ENCODE results near the gene PAOX.
"Not testable (repeated sequence)": the region's sequence is repeated elsewhere in the genome, so short reads cannot be mapped to it uniquely, and the experiment has no call there.

PAOX gene

DNA sequence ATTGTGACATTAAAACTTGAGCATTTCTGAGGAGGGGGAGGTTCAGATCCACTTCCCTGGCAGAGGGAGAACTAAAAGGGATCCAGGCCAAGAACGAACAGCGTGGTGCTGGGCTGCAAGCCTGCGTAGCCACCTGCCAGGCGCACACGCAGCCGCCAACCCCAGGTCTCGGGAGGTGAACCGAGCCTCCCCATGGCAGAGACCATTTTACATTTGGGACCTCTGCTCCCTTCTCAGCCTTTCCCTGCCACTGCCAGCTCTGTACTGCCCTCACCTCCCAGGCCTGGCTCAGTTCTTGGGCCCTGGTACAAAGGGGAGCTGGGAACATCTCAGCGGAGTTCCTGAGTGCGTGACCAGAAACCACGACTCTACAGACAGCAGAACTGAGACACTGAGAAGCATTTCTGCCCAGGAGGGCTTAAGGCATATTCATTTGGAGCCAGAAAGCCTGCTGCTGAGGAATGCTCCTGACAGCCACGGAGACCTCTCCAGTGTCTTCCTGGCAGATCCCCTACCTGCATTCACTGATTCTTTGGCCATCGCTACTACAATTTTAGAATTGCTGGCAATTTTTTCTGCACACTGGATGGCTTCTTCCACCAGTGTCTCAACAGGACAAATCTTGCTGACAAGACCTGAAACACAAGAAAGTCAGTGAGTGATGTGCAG is 13.5 kb upstream of the PAOX start:
- no peak overlapping the region for H3K4me3 ChIP-seq (ENCODE audit: low read depth, low read length)
- no peaks in the 10 kb centered on the region for H3K4me1 ChIP-seq (ENCODE audit: control insufficient read depth, insufficient read depth, low read length)
- H3K9me3 ChIP-seq (ENCODE audit: control insufficient read depth, insufficient read depth, low read depth, low read length): no peaks in the 10 kb centered on the region
- peaks cover 75% of the 10 kb centered on the region for H3K36me3 ChIP-seq (ENCODE audit: control insufficient read depth, insufficient read depth, low read length)
- peaks cover 2% of the 10 kb centered on the region; the same call in 1 of the 2 replicates for H3K27me3 ChIP-seq (ENCODE audit: control insufficient read depth, insufficient read depth, low read length)
- H3K9ac ChIP-seq (ENCODE audit: low read length): no peak overlapping the region
- H3K27ac ChIP-seq (ENCODE audit: low read depth, low read length): no peak overlapping the region

DNA sequence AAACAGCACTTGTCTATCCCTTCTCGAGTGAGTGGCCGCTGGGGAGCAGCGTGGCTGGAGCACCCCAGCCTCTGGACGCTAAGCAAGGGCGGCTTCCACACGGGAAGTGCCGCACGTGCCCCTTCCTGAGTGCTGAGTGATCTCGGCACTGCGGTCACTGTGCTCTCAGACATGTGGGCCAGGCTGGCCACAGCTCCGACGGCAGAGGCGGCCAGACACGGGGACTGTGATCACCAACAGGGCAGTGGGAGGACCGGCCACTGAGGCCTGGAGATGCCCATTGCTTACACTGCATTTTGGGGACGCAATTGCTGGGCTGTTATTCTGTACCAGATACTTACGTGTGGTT is 13.0 kb upstream of the PAOX start:
- Histone ChIP-seq H3K4me3 (ENCODE audit: low read depth, low read length) (no peak overlapping the region), H3K4me1 (ENCODE audit: control insufficient read depth, insufficient read depth, low read length) (no peaks in the 10 kb centered on the region), H3K9ac (ENCODE audit: low read length) (no peak overlapping the region), H3K36me3 (ENCODE audit: control insufficient read depth, insufficient read depth, low read length) (peaks cover 77% of the 10 kb centered on the region), H3K9me3 (ENCODE audit: control insufficient read depth, insufficient read depth, low read depth, low read length) (no peaks in the 10 kb centered on the region), H3K27ac (ENCODE audit: low read depth, low read length) (no peak overlapping the region), H3K27me3 (ENCODE audit: control insufficient read depth, insufficient read depth, low read length) (no peaks in the 10 kb centered on the region)

DNA sequence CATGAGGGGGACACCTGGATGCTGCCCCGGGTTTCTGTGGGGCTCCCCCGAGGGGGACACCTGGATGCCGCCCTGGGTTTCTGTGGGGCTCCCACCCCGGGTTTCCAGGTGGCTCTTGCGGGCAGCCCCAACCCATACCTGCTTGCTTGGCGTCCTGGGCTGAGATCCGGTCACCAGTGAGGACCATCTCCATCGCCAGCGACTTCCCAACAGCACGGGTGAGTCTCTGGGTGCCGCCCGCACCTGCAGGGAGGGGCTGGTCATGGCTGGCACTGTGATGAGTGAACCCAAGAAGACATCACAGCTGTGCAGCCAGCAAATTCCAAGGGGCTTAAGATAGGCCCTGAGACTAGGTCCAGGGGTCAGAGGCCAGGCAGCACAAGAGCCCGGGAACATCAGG is 12.3 kb upstream of the PAOX start:
- H3K9me3 ChIP-seq (ENCODE audit: control insufficient read depth, insufficient read depth, low read depth, low read length): no peaks in the 10 kb centered on the region
- H3K9ac ChIP-seq (ENCODE audit: low read length): no peak overlapping the region
- peaks cover 79% of the 10 kb centered on the region for H3K36me3 ChIP-seq (ENCODE audit: control insufficient read depth, insufficient read depth, low read length)
- no peaks in the 10 kb centered on the region for H3K27me3 ChIP-seq (ENCODE audit: control insufficient read depth, insufficient read depth, low read length)
- no peaks in the 10 kb centered on the region for H3K4me1 ChIP-seq (ENCODE audit: control insufficient read depth, insufficient read depth, low read length)
- no peak overlapping the region for H3K27ac ChIP-seq (ENCODE audit: low read depth, low read length)
- no peak overlapping the region for H3K4me3 ChIP-seq (ENCODE audit: low read depth, low read length)

- not testable (repeated sequence) for H3K9ac ChIP-seq (ENCODE audit: low read length); H3K4me1 ChIP-seq (ENCODE audit: control insufficient read depth, insufficient read depth, low read length); H3K27ac ChIP-seq (ENCODE audit: low read depth, low read length); H3K4me3 ChIP-seq (ENCODE audit: low read depth, low read length); H3K27me3 ChIP-seq (ENCODE audit: control insufficient read depth, insufficient read depth, low read length); H3K9me3 ChIP-seq (ENCODE audit: control insufficient read depth, insufficient read depth, low read depth, low read length)
- peaks cover 72% of the 10 kb centered on the region for H3K36me3 ChIP-seq (ENCODE audit: control insufficient read depth, insufficient read depth, low read length)
Measured at GRCh38 chr10:133367461-133367860, 11.6 kb upstream of the PAOX start.

DNA sequence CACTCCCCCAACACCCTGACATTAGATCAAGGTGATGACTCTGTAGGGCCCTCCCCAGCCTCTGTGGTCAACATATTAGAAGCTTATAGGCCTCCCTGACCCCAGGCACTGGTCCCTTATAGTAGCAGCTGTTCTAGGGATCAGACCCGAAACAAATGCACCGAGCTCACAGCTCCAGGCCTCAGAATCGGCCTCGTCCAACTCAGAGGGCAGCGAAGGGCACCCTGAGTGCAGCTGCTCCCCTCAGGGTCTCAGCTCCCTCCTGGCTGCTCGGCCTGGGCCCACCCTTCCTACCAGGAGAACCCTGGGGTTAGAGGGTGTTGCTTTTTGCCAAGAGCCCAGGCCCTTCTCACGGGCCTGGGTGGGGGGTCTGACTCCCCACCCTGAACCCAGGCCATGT is 10.9 kb upstream of the PAOX start:
- Histone ChIP-seq H3K9me3 (ENCODE audit: control insufficient read depth, insufficient read depth, low read depth, low read length) (no peaks in the 10 kb centered on the region), H3K4me1 (ENCODE audit: control insufficient read depth, insufficient read depth, low read length) (no peaks in the 10 kb centered on the region), H3K27ac (ENCODE audit: low read depth, low read length) (no peak overlapping the region), H3K9ac (ENCODE audit: low read length) (no peak overlapping the region), H3K27me3 (ENCODE audit: control insufficient read depth, insufficient read depth, low read length) (no peaks in the 10 kb centered on the region), H3K4me3 (ENCODE audit: low read depth, low read length) (no peak overlapping the region), H3K36me3 (ENCODE audit: control insufficient read depth, insufficient read depth, low read length) (peaks cover 65% of the 10 kb centered on the region)

DNA sequence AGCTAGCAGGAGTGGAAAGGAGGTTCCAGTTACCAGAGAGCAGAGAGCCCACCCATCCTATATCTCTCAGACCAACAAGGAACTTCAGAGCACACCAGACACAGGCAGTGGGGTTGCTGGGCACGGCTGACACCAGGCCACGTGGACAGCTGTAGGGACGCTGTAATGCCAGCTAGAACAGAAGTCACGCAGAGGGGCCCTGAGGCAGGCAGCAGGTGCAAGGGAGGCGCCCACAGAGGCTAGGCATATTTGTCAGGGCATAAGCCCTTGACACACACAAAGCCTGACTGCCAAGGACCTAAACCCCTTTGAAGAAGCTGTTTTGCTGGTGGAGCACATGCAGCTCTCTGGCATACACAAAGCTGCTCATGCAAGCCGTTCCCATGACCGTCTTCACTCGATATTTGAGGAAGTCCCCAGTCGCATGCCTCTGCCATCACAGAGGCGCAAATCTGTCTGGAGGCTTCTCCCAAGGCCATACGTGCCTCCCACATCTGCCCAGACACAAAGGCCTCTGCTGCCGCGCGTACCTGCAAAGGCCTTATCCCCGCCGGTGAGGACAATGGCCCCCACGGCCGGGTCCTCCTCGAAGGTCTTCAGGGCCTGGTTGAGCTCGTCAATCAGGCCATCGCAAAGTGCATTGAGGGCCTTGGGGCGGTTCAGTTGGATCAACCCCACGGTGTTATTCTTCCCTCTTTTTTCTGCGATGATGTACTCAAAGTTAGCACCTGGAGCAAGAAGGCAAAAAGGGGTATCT is 8.9 kb upstream of the PAOX start:
- Histone ChIP-seq H3K9me3 (ENCODE audit: control insufficient read depth, insufficient read depth, low read depth, low read length) (no peaks in the 10 kb centered on the region), H3K4me1 (ENCODE audit: control insufficient read depth, insufficient read depth, low read length) (no peaks in the 10 kb centered on the region), H3K9ac (ENCODE audit: low read length) (no peak overlapping the region), H3K4me3 (ENCODE audit: low read depth, low read length) (no peak overlapping the region), H3K27ac (ENCODE audit: low read depth, low read length) (no peak overlapping the region), H3K36me3 (ENCODE audit: control insufficient read depth, insufficient read depth, low read length) (peaks cover 50% of the 10 kb centered on the region), H3K27me3 (ENCODE audit: control insufficient read depth, insufficient read depth, low read length) (peaks cover 15% of the 10 kb centered on the region)

DNA sequence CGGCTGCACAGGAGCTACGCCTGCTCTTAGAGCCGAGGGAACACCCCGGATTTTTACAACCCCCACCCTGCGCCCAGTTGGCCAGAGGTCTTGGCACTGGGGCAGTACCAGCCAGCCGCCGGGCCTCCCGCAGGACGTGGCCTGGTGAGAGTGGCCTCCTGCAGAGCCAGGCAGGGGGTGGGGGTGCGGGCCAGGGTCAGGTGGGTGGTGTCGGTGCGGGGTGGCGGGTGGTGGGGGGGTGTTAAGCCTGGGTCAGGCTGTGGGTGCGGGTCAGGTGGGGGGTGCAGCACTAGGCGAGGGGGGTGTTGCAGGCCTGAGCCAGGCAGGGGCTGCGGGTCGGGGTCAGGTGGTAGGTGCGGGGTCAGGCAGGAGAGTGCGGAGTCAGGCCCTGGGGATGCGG is 6.6 kb upstream of the PAOX start:
- H3K4me1 ChIP-seq (ENCODE audit: control insufficient read depth, insufficient read depth, low read length): no peaks in the 10 kb centered on the region

DNA sequence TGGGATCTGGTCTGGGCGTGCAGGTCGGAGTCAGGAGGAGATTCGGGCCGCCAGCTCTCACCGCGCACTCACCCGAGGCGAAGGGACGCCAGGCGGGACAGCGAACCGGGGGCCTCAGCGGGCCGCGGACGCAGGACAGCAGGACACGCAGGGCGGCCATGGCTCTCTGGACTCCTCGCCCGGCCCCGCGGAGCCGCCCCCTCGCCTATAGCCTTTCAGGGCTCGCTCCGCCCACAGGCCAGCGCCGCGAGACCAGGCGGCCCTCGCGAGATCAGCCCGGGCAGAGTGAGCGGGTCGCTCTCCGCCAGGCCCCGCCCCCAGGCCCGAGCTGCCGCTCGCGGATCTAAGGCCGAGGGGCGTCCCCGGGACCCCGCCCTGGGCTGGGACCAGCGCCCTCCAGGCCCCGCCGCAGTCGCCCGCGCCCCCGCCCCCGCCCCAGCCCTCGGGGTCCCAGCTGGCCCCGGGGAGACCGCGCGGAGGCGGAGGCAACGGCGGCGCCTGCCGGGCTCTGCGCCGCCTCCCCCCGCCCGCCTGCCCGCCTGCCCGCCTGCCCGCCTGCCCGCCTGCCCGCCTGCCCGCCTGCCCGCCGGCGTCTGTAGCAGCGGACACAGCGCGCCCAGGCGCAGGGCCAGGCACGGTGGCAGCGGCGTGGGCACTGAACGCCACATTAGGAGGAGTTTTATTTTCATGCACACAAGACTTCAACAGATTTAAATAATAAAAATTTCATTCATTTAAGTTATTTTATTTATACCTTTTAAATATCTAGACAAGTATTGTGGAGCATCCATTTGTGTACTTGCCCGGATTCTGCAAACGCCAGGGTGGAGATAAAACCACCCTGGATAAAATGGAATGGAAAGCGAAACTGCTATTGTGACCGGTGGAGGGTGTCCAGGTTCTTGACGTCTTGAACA is 5.6 kb upstream of the PAOX start, which contains the start of gene ECHS1:
ECHS1 (minus strand) TSS at position 181 of the 917 bp plus-strand sequence; CDS start at position 160, 21 bp downstream.
- H3K4me3 ChIP-seq (ENCODE audit: low read depth, low read length): peak within 1 kb of the TSS; percentile 75
- H3K4me1 ChIP-seq (ENCODE audit: control insufficient read depth, insufficient read depth, low read length): no peaks in the 10 kb centered on the region
- peak within 1 kb of the TSS; percentile 78 for H3K9ac ChIP-seq (ENCODE audit: low read length)
- H3K27me3 ChIP-seq (ENCODE audit: control insufficient read depth, insufficient read depth, low read length): peaks cover 46% of the 10 kb centered on the region
- no peak within 1 kb of the TSS for H3K27ac ChIP-seq (ENCODE audit: low read depth, low read length)
- H3K36me3 ChIP-seq (ENCODE audit: control insufficient read depth, insufficient read depth, low read length): peaks cover 27% of the 10 kb centered on the region
- no peaks in the 10 kb centered on the region for H3K9me3 ChIP-seq (ENCODE audit: control insufficient read depth, insufficient read depth, low read depth, low read length)

More for the DNA sequence above, 6.6 kb upstream of the PAOX start:
- no peak overlapping the region for H3K9ac ChIP-seq (ENCODE audit: low read length)
- H3K9me3 ChIP-seq (ENCODE audit: control insufficient read depth, insufficient read depth, low read depth, low read length): no peaks in the 10 kb centered on the region
- peaks cover 33% of the 10 kb centered on the region for H3K36me3 ChIP-seq (ENCODE audit: control insufficient read depth, insufficient read depth, low read length)
- peaks cover 37% of the 10 kb centered on the region for H3K27me3 ChIP-seq (ENCODE audit: control insufficient read depth, insufficient read depth, low read length)
- H3K4me3 ChIP-seq (ENCODE audit: low read depth, low read length): peak overlapping the region; percentile 26; the same call in 1 of the 2 replicates
- no peak overlapping the region for H3K27ac ChIP-seq (ENCODE audit: low read depth, low read length)

GRCh38 chr10:133375357-133376115 is 3.5 kb upstream of the PAOX start:
- Histone ChIP-seq H3K27ac (ENCODE audit: low read depth, low read length) (no peak overlapping the region), H3K9me3 (ENCODE audit: control insufficient read depth, insufficient read depth, low read depth, low read length) (no peaks in the 10 kb centered on the region), H3K4me3 (ENCODE audit: low read depth, low read length) (no peak overlapping the region), H3K36me3 (ENCODE audit: control insufficient read depth, insufficient read depth, low read length) (peaks cover 7% of the 10 kb centered on the region), H3K27me3 (ENCODE audit: control insufficient read depth, insufficient read depth, low read length) (peaks cover 63% of the 10 kb centered on the region), H3K4me1 (ENCODE audit: control insufficient read depth, insufficient read depth, low read length) (no peaks in the 10 kb centered on the region), H3K9ac (ENCODE audit: low read length) (no peak overlapping the region)

DNA sequence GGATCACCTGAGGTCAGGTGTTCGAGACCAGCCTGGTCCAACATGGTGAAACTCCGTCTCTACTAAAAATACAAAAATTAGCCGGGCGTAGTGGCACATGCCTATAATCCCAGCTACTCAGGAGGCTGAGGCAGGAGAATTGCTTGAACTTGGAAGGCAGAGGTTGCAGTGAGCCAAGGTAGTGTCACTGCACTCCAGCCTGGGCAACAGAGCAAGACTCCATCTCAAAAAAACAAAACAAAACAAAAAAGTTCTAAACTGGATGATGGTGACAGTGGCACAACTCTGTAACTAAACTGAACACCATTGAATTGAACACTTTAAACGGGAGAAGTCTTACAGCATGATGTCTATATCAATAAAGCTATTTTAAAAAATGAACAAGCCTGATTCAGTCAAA is 2.9 kb upstream of the PAOX start:
- H3K27me3 ChIP-seq (ENCODE audit: control insufficient read depth, insufficient read depth, low read length): peaks cover 68% of the 10 kb centered on the region
- H3K9ac ChIP-seq (ENCODE audit: low read length); H3K36me3 ChIP-seq (ENCODE audit: control insufficient read depth, insufficient read depth, low read length); H3K4me3 ChIP-seq (ENCODE audit: low read depth, low read length); H3K27ac ChIP-seq (ENCODE audit: low read depth, low read length); H3K9me3 ChIP-seq (ENCODE audit: control insufficient read depth, insufficient read depth, low read depth, low read length); H3K4me1 ChIP-seq (ENCODE audit: control insufficient read depth, insufficient read depth, low read length): not testable (repeated sequence)

Measured in HUES6 (cell line).